ENCODE measurements around the gene MGME1.

The MGME1 gene

GRCh38 chr20:17960927-17961586 is 7.8 kb upstream of the MGME1 start:
- peak; percentile 68 for DNase-seq

- no peak for DNase-seq
These were observed 7.3 kb upstream of the MGME1 start for GRCh38 chr20:17961587-17961940.

- no peak for DNase-seq
These were observed 5.5 kb upstream of the MGME1 start for GRCh38 chr20:17963114-17963897.

- DNase-seq = no peak
These were observed 4.7 kb upstream of the MGME1 start for GRCh38 chr20:17964073-17964472.

GRCh38 chr20:17964632-17965031 is 4.2 kb upstream of the MGME1 start:
- no peak for DNase-seq

GRCh38 chr20:17965042-17965697 is 3.6 kb upstream of the MGME1 start:
- no peak for DNase-seq

GRCh38 chr20:17966432-17967310 is 2.1 kb upstream of the MGME1 start:
- peak; percentile 50 for DNase-seq

GRCh38 chr20:17967521-17968365 is 1.1 kb upstream of the MGME1 start:
- peak; percentile 40 for DNase-seq

GRCh38 chr20:17969278-17969883 is 563 bp downstream of the MGME1 start:
- no peak for DNase-seq

- peak; percentile 59 for DNase-seq
These were observed 1.1 kb downstream of the MGME1 start for GRCh38 chr20:17969884-17970409.

- DNase-seq = peak; percentile 83
These were observed 2.6 kb downstream of the MGME1 start for GRCh38 chr20:17971300-17972013.

- no peak for DNase-seq
These were observed 3.3 kb downstream of the MGME1 start for GRCh38 chr20:17972121-17972520.

GRCh38 chr20:17976305-17976704 is 7.5 kb downstream of the MGME1 start:
- DNase-seq = no peak

GRCh38 chr20:17985388-17986018 is 16.7 kb downstream of the MGME1 start:
- no peak for DNase-seq

GRCh38 chr20:17987988-17988387 is 19.2 kb downstream of the MGME1 start:
- DNase-seq = no peak

GRCh38 chr20:17990278-17990972 is 21.6 kb downstream of the MGME1 start:
- no peak for DNase-seq

- DNase-seq = no peak
These were observed 23.4 kb downstream of the MGME1 start for GRCh38 chr20:17992224-17992637.

GRCh38 chr20:17992847-17993513 is 24.2 kb downstream of the MGME1 start:
- no peak for DNase-seq

- DNase-seq = no peak
These were observed 24.7 kb downstream of the MGME1 start for GRCh38 chr20:17993546-17993945.

All from fibroblast of upper back skin (primary cell).